Stimulated activated CD8-positive, alpha-beta memory T cell treated with anti-CD3 and anti-CD28 coated beads, Interleukin-7, amount 100 ng/mL, for 1 hour (primary cell): Measurements from ENCODE around the gene SEZ6.

Experiments used
- DNase-seq, 2 donors: peaks; one replicate each; pipeline ENCODE4 v3.0.0-alpha.2; 2020; ENCODE audit warnings: low read depth in 2 of 2

SEZ6 gene

GRCh38 chr17:29005936-29006511, at the start of gene SEZ6:
SEZ6 (minus strand) TSS chr17:29006033; CDS start chr17:29005869, 164 bp downstream.
- DNase-seq = peak; percentile 24 to 26

DNA sequence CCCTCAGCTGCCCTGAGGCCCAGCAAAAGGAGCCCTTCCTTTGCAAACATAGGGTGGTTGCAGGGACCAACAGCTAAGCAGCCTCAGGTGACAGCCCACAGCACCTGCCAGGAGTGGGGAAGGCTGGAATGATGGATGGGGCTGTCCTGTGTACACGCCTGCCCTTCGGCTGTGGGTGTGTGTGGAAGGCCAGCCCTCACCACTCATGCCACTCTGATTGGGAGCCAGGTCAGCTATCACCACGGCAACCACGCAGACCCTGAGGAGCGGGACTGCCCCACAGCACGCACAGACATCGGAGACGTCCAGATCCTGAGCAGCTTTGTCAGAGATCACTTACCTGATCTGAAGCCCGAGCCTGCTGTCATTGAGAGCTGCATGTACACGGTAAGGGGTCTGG, 49.0 kb upstream of the SEZ6 start:
- DNase-seq = no peak

- DNase-seq = no peak
Observed at GRCh38 chr17:29051731-29052130, 45.9 kb upstream of the SEZ6 start.

DNA sequence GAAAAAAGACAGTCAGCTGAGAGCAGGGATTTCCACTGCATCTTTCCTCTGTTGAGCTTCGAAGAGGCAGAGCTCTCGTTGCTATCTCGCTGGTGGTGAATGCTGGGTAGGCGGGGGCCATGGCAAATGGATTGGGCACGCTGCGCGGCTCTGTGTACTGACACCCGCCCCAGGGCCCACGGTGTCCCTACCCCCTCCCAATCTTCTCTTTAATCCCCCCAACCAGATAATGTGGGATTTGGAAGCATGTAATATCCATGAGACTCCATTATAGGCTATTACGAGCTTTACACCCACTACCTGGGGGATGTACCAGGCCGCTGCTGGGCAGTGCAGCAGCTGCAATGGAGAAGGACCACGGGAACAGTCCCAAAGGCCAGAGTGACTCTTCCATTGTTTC, 45.4 kb upstream of the SEZ6 start:
- DNase-seq = no peak

DNA sequence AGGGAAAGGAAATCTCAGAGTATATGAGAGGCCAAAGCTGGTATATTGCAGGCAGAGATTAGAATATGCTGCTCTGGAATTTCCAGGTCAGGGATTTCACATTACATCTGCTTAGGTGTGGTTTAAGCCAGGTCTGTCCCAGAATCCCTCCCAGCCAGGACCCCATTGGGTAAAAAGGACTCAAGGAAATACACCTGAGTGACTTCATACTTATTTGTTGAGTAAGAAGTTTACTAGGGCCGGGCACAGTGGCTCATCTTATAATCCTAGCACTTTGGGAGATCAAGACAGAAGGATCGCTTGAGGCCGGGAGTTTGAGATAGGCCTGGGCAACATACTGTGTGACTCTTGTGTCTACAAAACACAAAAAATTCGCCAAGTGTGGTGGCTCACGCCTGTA, 44.3 kb upstream of the SEZ6 start:
- DNase-seq = no peak

GRCh38 chr17:29049541-29050145, 43.8 kb upstream of the SEZ6 start:
- no peak for DNase-seq

GRCh38 chr17:29048440-29049368, 42.9 kb upstream of the SEZ6 start:
- DNase-seq = no peak

GRCh38 chr17:29046473-29046839, 40.6 kb upstream of the SEZ6 start:
- DNase-seq = no peak

GRCh38 chr17:29045734-29046472, 40.1 kb upstream of the SEZ6 start:
- no peak for DNase-seq

- DNase-seq = no peak
Observed at GRCh38 chr17:29045026-29045425, 39.2 kb upstream of the SEZ6 start.

DNA sequence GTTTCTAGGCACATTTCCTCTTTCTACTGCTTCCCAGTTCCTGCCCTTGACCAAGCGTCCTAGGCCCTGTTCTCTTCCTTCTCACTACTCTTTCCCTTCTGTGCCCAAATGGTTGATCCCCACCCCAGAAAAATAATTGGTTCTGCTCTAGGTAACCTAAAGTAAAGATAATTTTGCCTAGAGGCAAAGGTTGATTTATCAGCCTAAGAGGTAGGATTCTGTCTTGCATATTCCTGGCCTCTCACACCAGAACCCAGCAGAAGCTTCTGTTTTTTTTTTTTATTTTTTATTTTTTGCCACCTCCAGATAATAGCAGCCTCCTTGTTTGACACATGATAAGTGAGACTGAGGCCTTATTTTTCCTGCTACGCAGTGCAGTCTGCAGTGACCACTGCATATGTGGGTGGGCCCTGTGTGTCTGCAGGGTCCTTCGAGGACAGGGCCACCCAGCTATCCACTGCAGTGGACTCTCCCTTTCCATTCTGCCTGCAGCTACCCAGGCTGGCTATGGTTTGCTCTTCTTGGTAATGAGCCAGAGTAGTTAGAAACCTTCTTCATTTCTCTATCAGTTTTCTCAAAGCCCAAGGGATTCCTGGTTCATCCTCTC, 37.8 kb upstream of the SEZ6 start:
- DNase-seq = no peak

- DNase-seq = no peak
Observed at GRCh38 chr17:29042679-29043538, 37.1 kb upstream of the SEZ6 start, which contains the start of gene PIPOX. PIPOX (plus strand) TSS chr17:29043141; CDS start chr17:29043226, 85 bp downstream.

DNA sequence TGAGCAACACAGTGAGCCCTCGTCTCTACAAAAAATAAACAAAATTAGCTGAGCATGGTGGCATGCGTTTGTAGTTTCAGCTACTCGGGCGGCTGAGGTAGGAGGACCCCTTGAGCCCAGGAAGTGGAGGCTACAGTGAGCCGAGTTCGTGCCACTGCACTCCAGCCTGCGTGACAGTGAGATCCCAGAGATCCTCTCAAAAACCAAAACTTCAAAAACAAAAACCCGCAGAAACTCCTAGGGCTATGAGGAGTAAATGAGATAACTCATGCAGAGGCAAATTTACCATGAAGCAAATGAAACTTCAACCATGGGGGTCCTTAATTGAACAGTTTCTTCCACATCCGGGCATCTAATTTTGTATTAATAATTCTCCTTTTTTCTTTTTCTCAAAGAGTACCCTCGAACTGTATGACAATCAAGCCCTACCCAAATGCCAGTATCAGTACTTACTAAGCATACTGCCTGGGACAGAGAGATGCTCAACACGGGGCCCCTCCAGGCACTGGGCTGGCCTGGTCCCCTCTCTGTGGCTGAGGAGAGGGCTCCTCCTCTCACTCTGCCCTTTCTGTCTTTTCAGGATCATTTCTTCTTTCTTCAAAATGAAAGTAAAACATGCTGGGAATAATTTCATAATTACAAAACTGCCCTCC, 36.3 kb upstream of the SEZ6 start:
- no peak for DNase-seq

DNA sequence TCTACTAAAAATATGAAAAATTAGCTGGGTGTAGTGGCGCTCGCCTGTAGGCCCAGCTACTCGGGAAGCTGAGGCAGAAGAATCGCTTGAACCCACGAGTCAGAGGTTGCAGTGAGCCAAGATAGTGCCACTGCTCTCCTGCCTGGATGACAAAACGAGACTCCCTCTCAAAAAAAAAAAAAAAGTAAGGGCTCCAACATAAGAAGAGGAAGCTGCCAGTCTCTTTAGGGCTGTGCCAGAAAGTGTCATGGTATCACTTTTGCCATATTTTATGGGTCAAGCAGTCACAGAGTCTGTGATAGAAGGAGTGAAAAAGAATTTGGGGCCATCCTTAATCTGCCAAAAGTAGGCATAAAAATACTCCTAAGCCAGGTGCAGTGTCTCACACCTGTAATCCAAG, 35.7 kb upstream of the SEZ6 start:
- no peak for DNase-seq

DNA sequence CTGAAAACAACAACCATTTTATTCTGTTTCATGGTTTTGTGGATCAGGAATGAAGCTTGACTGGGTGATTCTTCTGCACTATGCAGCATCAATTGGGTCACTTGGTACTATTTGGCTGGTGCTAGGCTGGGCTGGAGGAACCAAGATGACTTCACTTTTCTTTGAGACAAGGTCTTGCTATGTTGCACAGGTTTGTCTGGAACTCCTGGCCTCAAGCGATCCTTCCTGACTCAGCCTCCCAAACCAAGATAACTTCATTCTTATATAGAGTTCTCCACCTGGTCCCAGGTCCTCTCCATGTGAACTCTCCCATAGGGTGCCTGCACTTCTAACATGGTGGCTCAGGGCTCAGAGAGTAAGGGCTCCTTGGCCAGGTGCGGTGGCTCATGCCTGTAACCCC, 35.3 kb upstream of the SEZ6 start:
- no peak for DNase-seq

GRCh38 chr17:29039764-29040598, 34.1 kb upstream of the SEZ6 start:
- no peak for DNase-seq

GRCh38 chr17:29038085-29038795, 32.4 kb upstream of the SEZ6 start:
- no peak for DNase-seq

GRCh38 chr17:29037739-29038084, 31.9 kb upstream of the SEZ6 start:
- no peak for DNase-seq

- no peak for DNase-seq
Observed at GRCh38 chr17:29036584-29036983, 30.8 kb upstream of the SEZ6 start.
